Measurements from ENCODE around the gene CLCN2.

DNA sequence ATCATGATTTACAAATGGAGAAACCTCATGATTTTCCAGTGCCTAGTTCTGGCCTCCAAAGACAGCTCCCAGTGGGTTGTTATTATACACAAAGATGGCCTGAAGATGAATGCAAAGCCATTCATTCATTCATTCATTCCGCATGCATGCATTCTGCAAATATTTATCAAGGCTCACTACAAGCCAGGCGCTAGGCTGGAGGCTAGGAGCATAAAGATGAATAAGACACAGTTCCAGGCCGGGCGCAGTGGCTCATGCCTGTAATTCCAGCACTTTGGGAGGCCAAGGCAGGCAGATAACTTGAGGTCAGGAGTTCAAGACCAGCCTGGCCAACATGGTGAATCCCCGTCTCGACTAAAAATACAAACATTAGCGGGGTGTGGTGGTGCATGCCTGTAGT, 64.8 kb downstream of the CLCN2 start:
- TF ChIP-seq, protein P1, sequence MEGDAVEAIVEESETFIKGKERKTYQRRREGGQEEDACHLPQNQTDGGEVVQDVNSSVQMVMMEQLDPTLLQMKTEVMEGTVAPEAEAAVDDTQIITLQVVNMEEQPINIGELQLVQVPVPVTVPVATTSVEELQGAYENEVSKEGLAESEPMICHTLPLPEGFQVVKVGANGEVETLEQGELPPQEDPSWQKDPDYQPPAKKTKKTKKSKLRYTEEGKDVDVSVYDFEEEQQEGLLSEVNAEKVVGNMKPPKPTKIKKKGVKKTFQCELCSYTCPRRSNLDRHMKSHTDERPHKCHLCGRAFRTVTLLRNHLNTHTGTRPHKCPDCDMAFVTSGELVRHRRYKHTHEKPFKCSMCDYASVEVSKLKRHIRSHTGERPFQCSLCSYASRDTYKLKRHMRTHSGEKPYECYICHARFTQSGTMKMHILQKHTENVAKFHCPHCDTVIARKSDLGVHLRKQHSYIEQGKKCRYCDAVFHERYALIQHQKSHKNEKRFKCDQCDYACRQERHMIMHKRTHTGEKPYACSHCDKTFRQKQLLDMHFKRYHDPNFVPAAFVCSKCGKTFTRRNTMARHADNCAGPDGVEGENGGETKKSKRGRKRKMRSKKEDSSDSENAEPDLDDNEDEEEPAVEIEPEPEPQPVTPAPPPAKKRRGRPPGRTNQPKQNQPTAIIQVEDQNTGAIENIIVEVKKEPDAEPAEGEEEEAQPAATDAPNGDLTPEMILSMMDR (conservative IDR thresholded peaks at IDR 0.05), result no peak
- no peak for TF ChIP-seq ZFX (IDR thresholded peaks at IDR 0.05)
